Esophagus squamous epithelium (tissue), 5 donors: ENCODE results near the gene THUMPD3. TPM values are rescaled to one million over a fixed set of nuclear protein-coding genes. Genes with fewer than 3 reads are reported as not detected.

ENCODE experiments used
- DNase-seq: peaks from one replicate; lab custom pipeline; 2025; lab: John Stamatoyannopoulos, UW
- H3K27ac ChIP-seq, 4 donors: fragments of 200-600 bp; sonication (generic); one replicate each; pipeline ENCODE4 v1.5.1; 2016 to 2019; ENCODE audit warnings: mild to moderate bottlenecking in 1 of 4
- H3K27me3 ChIP-seq, 4 donors: fragments of 200-600 bp; sonication (generic); 1 replicate in 3 of 4; 2 replicates in 1 of 4; pipeline versions ENCODE4 v1.5.1 to v1.6.0; 2017 to 2021; ENCODE audit warnings: antibody characterized with exemption in 1 of 4
- H3K36me3 ChIP-seq, 3 donors: fragments of 200-600 bp; sonication (generic); one replicate each; pipeline ENCODE4 v1.5.1; 2016 to 2019
- H3K4me1 ChIP-seq, 3 donors: fragments of 200-600 bp; sonication (generic); one replicate each; pipeline ENCODE4 v1.5.1; 2017 to 2019
- H3K4me3 ChIP-seq, 4 donors: fragments of 200-600 bp; sonication (generic); 1 replicate in 3 of 4; 2 replicates in 1 of 4; pipeline ENCODE4 v1.5.1; 2016 to 2019; ENCODE audit warnings: mild to moderate bottlenecking in 2 of 4, moderate library complexity in 1 of 4
- H3K9me3 ChIP-seq, 3 donors: fragments of 200-600 bp; sonication (generic); one replicate each; pipeline ENCODE4 v1.5.1; 2016 to 2019
- POLR2A ChIP-seq, 4 donors: fragments of 450-650 bp; IDR thresholded peaks; one replicate each; pipeline ENCODE4 v1.6.1; 2017; ENCODE audit warnings: antibody characterized with exemption in 4 of 4, mild to moderate bottlenecking in 4 of 4, moderate library complexity in 3 of 4
- WGBS, 2 donors: methylation state at CpG; one replicate each; pipeline ENCODE4 v1.1.5; 2018; 5-methylcytosine and 5-hydroxymethylcytosine counted together
- intact Hi-C: fragments of 100-400 bp; cut with DNase I; formaldehyde crosslinking; loops from one replicate; pipeline ENCODE4 v1.15.0; 2022
- total RNA-seq, 4 donors: library from RNA; depleted of rRNA; stranded (reverse); fragments of >200 nt; gene quantifications; one replicate each; pipeline ENCODE4 v1.1.0, GENCODE V29; 2016
- TF ChIP-seq, protein P1 (sequence below), 6 experiments: fragments of 450-650 bp in 4 of 6; fragments of 200-600 bp in 2 of 6; sonication (generic) in 2 of 6; IDR thresholded peaks; one replicate each; pipeline ENCODE4 v1.5.1; 2016 to 2019; ENCODE audit warnings: antibody characterized with exemption in 6 of 6, mild to moderate bottlenecking in 4 of 6, moderate library complexity in 4 of 6
- donor health status: DM: yes; HTN: yes; CAD: no.

Gene THUMPD3
- total RNA-seq, 4 donors from 2014 or later = 18.9 to 32.8 (median 31.1) TPM

DNA sequence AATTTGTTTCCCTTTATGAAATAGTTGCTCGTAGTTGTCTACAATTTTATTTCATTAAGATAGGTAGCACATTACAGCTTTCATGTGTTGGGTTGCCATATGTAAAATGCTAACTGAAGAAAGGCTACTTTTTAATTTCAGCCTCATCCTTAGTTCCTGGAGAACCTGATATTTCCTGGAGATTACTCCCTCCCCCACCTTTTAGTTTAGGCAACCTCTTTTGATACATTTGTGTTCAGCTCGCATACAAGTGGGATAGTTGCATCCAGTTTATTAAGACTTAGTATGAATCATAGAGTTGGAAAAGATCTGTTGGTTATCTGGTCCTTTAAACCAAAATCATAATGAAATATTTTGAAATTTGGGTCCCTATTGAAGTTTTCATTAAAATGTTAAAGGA is 40.6 kb downstream of the THUMPD3 start:
- Histone ChIP-seq H3K4me3 (no peak overlapping the region), H3K9me3 (no peaks in the 10 kb centered on the region), H3K4me1 (peaks cover 51 to 100% (median 66%) of the 10 kb centered on the region in 3 donors), H3K27ac (peak overlapping the region in 2 of 4 donors; percentile 99 to 100), H3K27me3 (no peaks in the 10 kb centered on the region), H3K36me3 (no peaks in the 10 kb centered on the region)
- intact Hi-C loops = no loop called here
- WGBS, 2 donors = 44 to 50% methylated on average over 2 of the region's 2 CpGs
- TF ChIP-seq, protein P1, sequence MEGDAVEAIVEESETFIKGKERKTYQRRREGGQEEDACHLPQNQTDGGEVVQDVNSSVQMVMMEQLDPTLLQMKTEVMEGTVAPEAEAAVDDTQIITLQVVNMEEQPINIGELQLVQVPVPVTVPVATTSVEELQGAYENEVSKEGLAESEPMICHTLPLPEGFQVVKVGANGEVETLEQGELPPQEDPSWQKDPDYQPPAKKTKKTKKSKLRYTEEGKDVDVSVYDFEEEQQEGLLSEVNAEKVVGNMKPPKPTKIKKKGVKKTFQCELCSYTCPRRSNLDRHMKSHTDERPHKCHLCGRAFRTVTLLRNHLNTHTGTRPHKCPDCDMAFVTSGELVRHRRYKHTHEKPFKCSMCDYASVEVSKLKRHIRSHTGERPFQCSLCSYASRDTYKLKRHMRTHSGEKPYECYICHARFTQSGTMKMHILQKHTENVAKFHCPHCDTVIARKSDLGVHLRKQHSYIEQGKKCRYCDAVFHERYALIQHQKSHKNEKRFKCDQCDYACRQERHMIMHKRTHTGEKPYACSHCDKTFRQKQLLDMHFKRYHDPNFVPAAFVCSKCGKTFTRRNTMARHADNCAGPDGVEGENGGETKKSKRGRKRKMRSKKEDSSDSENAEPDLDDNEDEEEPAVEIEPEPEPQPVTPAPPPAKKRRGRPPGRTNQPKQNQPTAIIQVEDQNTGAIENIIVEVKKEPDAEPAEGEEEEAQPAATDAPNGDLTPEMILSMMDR (IDR thresholded peaks at IDR 0.05) = no peak
- TF ChIP-seq POLR2A (IDR thresholded peaks at IDR 0.05) = no peak
- no peak for DNase-seq

DNA sequence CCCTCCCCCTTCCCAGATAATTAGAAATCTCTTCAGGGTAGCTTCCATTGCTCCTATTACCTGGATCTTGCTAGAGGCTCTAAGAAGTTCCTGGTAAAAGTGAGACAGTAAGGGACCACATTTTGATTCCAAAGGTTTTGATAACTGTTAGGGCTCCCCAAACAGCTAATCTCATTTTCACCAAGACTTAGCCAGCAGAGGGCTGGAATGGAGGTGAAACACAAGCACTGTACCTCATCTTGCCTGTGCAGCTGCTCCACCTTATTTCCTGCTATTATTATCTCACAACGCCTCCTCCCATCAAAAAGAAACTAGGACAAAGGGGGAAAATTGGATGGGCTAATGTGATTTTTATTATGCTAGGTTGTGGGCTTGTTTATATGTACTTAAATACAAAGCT is 41.8 kb downstream of the THUMPD3 start:
- H3K4me1 ChIP-seq = peaks cover 42 to 100% (median 74%) of the 10 kb centered on the region in 3 donors
- no peak for DNase-seq
- H3K36me3 ChIP-seq = no peaks in the 10 kb centered on the region
- H3K9me3 ChIP-seq = no peaks in the 10 kb centered on the region
- no peaks in the 10 kb centered on the region for H3K27me3 ChIP-seq
- peak overlapping the region in 3 of 4 donors; percentile 19 to 42 (median 34) for H3K27ac ChIP-seq
- peak overlapping the region in 1 of 4 donors; percentile 3 for H3K4me3 ChIP-seq
- intact Hi-C loops = no loop called here
- 12 to 21% methylated on average over 1 of the region's 1 CpG for WGBS, 2 donors
- TF ChIP-seq, protein P1 (IDR thresholded peaks at IDR 0.05) = no peak
- no peak for TF ChIP-seq POLR2A (IDR thresholded peaks at IDR 0.05)

- 31 to 39% methylated on average over 3 of the region's 3 CpGs for WGBS, 2 donors
- no peak for DNase-seq
- intact Hi-C loops = no loop called here
- peaks cover 32 to 99% (median 73%) of the 10 kb centered on the region in 3 donors for H3K4me1 ChIP-seq
- H3K4me3 ChIP-seq = no peak overlapping the region
- H3K27me3 ChIP-seq = no peaks in the 10 kb centered on the region
- H3K27ac ChIP-seq = peak overlapping the region in 1 of 4 donors; percentile 10
- no peak for TF ChIP-seq POLR2A (IDR thresholded peaks at IDR 0.05)
- TF ChIP-seq, protein P1 (IDR thresholded peaks at IDR 0.05) = no peak
- no peaks in the 10 kb centered on the region for H3K9me3 ChIP-seq
- no peaks in the 10 kb centered on the region for H3K36me3 ChIP-seq
Measured at GRCh38 chr3:9405756-9406155, 42.9 kb downstream of the THUMPD3 start.

DNA sequence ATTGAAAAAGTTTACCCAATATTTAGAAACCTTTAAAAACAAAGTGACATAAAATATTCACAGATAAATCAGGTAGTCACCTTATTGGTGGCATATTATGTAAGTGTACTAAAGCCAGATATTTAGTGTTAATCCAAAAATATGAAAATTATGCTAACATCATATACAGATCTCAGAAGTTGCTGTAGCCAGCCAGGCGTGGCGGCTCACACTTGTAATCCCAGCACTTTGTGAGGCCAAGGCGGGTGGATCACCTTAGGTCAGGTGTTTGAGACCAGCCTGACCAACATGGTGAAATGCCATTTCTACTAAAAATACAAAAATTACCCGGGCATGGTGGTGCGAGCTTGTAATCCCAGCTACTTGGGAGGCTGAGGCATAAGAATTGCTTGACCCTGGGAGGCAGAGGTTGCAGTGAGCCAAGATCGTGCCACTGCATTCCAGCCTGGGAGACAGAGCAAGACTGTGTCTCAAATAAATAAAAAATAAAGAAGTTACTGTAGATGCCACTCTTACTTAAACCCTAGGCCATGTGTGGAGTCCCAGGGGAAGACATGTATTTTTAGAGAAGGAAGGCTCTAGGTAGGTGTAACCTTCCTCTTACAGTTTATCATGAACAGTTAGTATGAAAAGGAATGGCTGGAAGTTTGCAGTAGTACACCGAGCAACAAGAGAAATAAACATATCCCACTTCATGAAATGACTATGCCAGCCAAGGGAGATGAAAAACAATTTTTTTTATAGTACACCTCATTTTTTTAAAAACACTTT is 44.2 kb downstream of the THUMPD3 start:
- DNase-seq = no peak
- no peak overlapping the region for H3K27ac ChIP-seq
- TF ChIP-seq, protein P1 (IDR thresholded peaks at IDR 0.05) = no peak
- no peak for TF ChIP-seq POLR2A (IDR thresholded peaks at IDR 0.05)
- H3K4me1 ChIP-seq = peaks cover 20 to 99% (median 69%) of the 10 kb centered on the region in 3 donors
- intact Hi-C loops = no loop called here
- H3K4me3 ChIP-seq = no peak overlapping the region
- H3K36me3 ChIP-seq = no peaks in the 10 kb centered on the region
- no peaks in the 10 kb centered on the region for H3K9me3 ChIP-seq
- 80 to 82% methylated on average over 7 of the region's 7 CpGs for WGBS, 2 donors
- no peaks in the 10 kb centered on the region for H3K27me3 ChIP-seq

- DNase-seq = no peak
- intact Hi-C loops = no loop called here
- no peak overlapping the region for H3K27ac ChIP-seq
- no peak overlapping the region for H3K4me3 ChIP-seq
- H3K4me1 ChIP-seq = peaks cover 9 to 99% (median 59%) of the 10 kb centered on the region in 3 donors
- no peaks in the 10 kb centered on the region for H3K27me3 ChIP-seq
- TF ChIP-seq, protein P1 (IDR thresholded peaks at IDR 0.05) = no peak
- TF ChIP-seq POLR2A (IDR thresholded peaks at IDR 0.05) = no peak
- no peaks in the 10 kb centered on the region for H3K36me3 ChIP-seq
- WGBS, 2 donors = 89 to 92% methylated on average over 6 of the region's 6 CpGs
- H3K9me3 ChIP-seq = no peaks in the 10 kb centered on the region
Measured at GRCh38 chr3:9408061-9408460, 45.2 kb downstream of the THUMPD3 start.
